ENCODE results near the gene UBE2M. TPM values are rescaled to one million over a fixed set of nuclear protein-coding genes. Genes with fewer than 3 reads are reported as not detected.
"Not testable (repeated sequence)": the region's sequence is repeated elsewhere in the genome, so short reads cannot be mapped to it uniquely, and the experiment has no call there.

Gene UBE2M
- polyA plus RNA-seq, 10 donors: 58.0 to 70.4 (median 65.5) TPM

- DNase-seq: no peak
Measured at GRCh38 chr19:58514564-58515022, 43.8 kb downstream of the UBE2M start.

- peak; percentile 80 to 95 (median 94) for DNase-seq
Measured at GRCh38 chr19:58513694-58514563, 44.5 kb downstream of the UBE2M start.

- no peak for DNase-seq
Measured at GRCh38 chr19:58513213-58513693, 45.2 kb downstream of the UBE2M start.

GRCh38 chr19:58511353-58512208 is 46.8 kb downstream of the UBE2M start, which contains the start of gene SLC27A5:
Gene SLC27A5, minus strand, starts transcription at chr19:58511992. Its CDS starts 37 bp downstream, at chr19:58511955.
- no peak for DNase-seq

GRCh38 chr19:58510084-58510862 is 48.1 kb downstream of the UBE2M start:
- no peak for DNase-seq

GRCh38 chr19:58509731-58510083 is 48.7 kb downstream of the UBE2M start:
- DNase-seq: no peak

GRCh38 chr19:58507602-58508223 is 50.7 kb downstream of the UBE2M start:
- not testable (repeated sequence) for DNase-seq

Other genes with a start within 250 kb of the UBE2M start
- gene ZSCAN22, start 231.6 kb downstream of the UBE2M start, polyA plus RNA-seq (ENCODE audit: insufficient read length in 10 of 10): 1 to 10 TPM; 2.7 to 3.4 (median 2.9) TPM
- gene A1BG, start 205.1 kb downstream of the UBE2M start, polyA plus RNA-seq (ENCODE audit: insufficient read length in 10 of 10): 1 to 10 TPM; 1.1 to 7.3 (median 3.2) TPM
- 1 to 10 TPM; 1.8 to 3.5 (median 2.1) TPM for gene ZNF497, start 195.9 kb downstream of the UBE2M start, polyA plus RNA-seq (ENCODE audit: insufficient read length in 10 of 10)
- gene ZNF837, start 177.6 kb downstream of the UBE2M start, polyA plus RNA-seq (ENCODE audit: insufficient read length in 10 of 10): 1 to 10 TPM in 7 of 10 donors, under 1 TPM in 3; 0.36 to 2.7 (median 1.3) TPM
- gene RPS5, start 171.3 kb downstream of the UBE2M start, polyA plus RNA-seq (ENCODE audit: insufficient read length in 10 of 10): 1,000 to 10,000 TPM; 1,378 to 1,791 (median 1,640) TPM
- gene RNF225, start 163.0 kb downstream of the UBE2M start, polyA plus RNA-seq (ENCODE audit: insufficient read length in 10 of 10): under 1 TPM in 1 of 10 donors, not detected in 9; 0.17 TPM
- gene ZNF584, start 150.0 kb downstream of the UBE2M start, polyA plus RNA-seq (ENCODE audit: insufficient read length in 10 of 10): 1 to 10 TPM; 4.5 to 7.6 (median 5.7) TPM
- gene ZNF132, start 118.5 kb downstream of the UBE2M start, polyA plus RNA-seq (ENCODE audit: insufficient read length in 10 of 10): 1 to 10 TPM; 3.8 to 5.6 (median 5.0) TPM
- gene ZNF324B, start 107.0 kb downstream of the UBE2M start, polyA plus RNA-seq (ENCODE audit: insufficient read length in 10 of 10): 1 to 10 TPM; 2.3 to 4.2 (median 3.4) TPM
- gene ZNF324, start 91.5 kb downstream of the UBE2M start, polyA plus RNA-seq (ENCODE audit: insufficient read length in 10 of 10): 1 to 10 TPM; 3.3 to 6.4 (median 5.0) TPM
- 1 to 10 TPM; 5.2 to 9.3 (median 6.4) TPM for gene ZNF446, start 82.3 kb downstream of the UBE2M start, polyA plus RNA-seq (ENCODE audit: insufficient read length in 10 of 10)
- 1 to 10 TPM; 2.4 to 5.5 (median 3.9) TPM for gene SLC27A5, start 46.6 kb downstream of the UBE2M start, polyA plus RNA-seq (ENCODE audit: insufficient read length in 10 of 10)
- gene ZBTB45, start 38.8 kb downstream of the UBE2M start, polyA plus RNA-seq (ENCODE audit: insufficient read length in 10 of 10): 10 to 100 TPM in 3 of 10 donors, 1 to 10 TPM in 7; 6.3 to 11.2 (median 7.9) TPM
- gene TRIM28, start 14.5 kb downstream of the UBE2M start, polyA plus RNA-seq (ENCODE audit: insufficient read length in 10 of 10): 100 to 1,000 TPM; 277 to 491 (median 336) TPM
- gene CHMP2A, start 3.5 kb downstream of the UBE2M start, polyA plus RNA-seq (ENCODE audit: insufficient read length in 10 of 10): 10 to 100 TPM; 63.5 to 82.8 (median 72.7) TPM
- gene MZF1, start 14.7 kb upstream of the UBE2M start, polyA plus RNA-seq (ENCODE audit: insufficient read length in 10 of 10): 10 to 100 TPM in 8 of 10 donors, 1 to 10 TPM in 2; 9.6 to 25.7 (median 14.2) TPM